GM18861 (cell line): ENCODE measurements around the gene CAMK2A.

ENCODE experiments used
- ATAC-seq: cut with Tn5 transposase; IDR thresholded peaks from one replicate; pipeline ENCODE4 v1.9.1; 2021; ENCODE audit not compliant: unreplicated experiment

The CAMK2A gene

DNA sequence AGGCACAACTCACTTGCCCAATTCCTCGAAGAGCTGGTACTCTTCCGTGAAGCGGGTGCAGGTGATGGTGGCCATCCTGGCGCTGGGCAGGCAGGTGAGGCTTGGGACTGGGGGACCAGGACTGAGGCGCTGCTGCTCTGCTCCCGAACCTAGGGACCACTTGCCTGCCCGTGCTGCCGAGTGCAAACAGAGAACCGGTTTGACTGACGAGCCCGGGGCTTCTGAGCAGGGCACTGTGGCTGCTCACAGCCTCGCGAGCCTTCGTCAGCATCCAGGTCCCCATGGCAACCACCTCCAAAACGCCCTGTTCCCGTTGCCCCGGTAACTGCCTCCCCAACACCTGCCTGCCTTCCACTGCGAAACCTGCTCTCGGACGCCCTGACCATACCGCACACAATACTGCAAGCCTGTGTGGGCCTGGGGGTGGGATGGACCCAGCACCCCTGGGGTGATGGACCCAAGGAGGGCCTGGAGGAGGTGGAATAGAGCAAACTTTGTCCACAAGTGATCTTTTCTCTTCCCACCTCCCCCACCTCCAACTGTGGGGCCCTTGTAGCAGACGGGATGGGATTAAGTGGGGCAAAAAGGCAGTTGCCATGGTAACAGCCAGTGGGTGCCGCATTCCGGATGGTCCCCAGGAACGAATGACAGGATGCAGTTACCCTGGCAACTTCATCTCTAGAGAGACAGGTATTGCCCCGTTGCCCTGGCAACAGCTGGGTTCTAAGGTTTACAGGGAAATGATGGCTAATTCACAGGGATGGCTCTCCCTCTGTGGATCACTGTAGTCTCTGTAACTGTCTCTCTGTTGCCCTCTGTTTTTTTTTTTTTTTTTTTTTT lies at the start of gene CAMK2A:
CAMK2A (minus strand) TSS at position 223 of the 840 bp plus-strand sequence; CDS start at position 75, 148 bp downstream.
- no peak for ATAC-seq

DNA sequence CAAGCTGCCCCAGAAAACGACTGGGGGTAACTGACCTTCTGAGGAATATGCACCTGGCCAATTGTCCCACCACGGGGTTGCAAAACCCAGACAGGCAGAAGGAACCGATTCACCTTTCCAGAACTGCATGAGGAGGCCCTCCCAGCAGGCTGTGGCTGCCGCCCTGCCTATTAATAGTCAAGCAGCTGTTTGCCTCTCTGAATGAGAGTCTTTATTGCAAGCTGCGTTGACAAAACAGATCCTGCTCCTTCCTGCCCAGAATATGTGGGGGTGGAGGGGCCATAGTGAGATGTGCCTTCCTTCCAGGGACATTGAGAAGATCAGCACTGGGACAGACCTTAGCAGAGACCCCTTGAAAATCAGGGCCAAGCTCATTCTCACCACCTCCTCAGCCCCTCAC lies 49.6 kb upstream of the CAMK2A start:
- no peak for ATAC-seq

DNA sequence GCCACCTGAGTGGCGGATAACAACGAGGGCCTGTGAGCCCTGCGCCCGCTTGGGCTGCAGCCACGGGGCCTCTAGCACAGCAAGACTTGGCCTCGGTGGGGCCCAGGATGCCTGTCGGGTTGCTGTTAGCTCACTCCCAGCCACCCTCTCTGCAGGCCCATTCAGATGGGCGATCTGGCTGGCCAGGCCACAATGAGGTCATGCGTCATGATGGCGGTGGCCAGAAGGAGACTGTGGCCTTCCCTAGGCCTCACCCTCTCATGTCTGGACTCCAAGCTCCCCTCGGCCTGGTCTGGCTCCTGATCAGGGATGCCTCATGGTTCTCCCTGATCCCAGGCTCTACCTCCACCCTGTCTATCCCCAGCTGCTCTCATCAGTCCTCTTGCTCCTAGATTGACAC lies 49.0 kb upstream of the CAMK2A start:
- no peak for ATAC-seq

DNA sequence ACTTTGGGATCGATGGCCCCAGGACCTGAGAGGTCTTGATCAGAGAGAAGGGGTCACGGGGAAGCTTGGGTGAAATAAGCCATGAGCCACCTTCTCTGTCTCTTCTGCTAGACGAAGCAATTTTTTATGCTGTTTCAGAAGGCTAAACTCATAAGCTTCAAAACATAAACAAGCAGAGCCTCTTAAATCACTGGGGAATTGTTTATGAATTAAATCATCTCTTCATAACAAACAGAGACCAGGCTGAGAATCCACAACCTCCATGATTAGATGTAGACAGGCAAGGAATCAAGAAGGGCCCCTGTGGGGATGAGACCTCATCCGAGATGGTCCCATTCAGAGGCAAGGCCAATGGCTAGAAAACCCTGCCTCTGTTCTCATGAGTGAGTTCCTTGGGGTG lies 46.2 kb upstream of the CAMK2A start:
- no peak for ATAC-seq

DNA sequence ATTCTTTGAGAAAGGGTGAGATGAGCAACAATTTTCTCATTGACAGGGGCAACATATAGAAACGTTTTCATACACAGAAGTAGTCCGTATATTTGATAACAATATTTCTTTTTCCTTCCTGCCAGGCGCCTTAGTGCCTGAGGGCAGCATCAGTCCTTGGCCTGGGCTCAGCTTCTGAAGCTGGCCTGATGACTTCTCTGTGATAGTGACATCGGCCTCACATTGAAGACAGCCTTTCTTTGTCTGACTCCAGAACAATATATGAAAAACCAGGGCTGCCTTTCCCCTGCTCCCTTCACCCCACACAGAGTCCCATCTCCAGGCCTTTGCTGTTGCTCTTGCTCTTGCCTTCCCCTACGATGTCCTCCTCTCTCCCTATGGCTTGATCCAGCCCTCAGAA lies 43.8 kb upstream of the CAMK2A start:
- ATAC-seq: no peak

DNA sequence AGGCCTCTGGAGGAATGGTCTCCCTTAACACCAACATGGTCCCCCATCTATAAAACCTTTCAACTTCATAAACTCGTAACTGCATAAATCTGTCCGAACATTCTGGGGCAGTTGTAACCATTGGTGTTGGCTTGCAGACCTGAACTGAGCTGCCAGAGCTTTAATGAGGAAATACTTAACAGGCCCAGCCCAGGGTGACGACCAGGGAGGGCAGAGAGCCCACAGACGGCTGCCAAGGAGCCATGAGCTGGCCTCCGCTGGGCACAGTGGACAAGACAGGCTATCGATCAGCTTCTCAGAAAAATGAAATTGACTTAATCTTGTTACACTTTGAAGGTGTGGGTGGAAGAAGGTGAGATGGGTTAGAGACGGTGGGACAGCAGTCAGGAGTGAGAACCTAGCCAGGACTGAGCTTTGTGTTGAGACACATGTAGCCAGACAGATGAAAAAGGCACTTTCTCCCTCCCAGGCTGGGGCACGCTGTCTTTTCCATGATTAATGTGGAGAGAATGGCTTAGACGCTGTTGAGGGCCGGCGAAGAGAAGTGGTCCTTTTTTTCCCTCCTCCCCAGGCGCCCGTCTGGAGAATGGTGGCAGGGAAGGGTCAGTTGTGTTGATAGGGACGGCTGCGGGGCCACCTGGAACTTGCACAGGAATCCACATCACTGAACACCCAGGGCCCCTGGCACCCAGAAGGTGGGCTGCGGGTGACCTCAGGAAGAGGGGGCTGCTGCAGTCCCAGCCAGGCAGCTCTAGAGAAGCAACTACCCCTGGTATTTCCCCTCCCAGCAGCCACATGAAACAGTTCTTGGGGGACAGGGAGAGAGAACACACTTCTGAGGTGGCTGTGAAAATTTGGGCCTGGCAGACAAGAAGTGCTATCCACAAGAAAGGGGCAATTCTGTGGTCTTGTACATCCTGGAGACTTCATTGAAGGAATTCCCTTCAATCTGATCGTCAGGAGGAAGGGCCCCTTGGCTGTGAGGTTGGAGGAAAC lies 40.6 kb upstream of the CAMK2A start:
- no peak for ATAC-seq

DNA sequence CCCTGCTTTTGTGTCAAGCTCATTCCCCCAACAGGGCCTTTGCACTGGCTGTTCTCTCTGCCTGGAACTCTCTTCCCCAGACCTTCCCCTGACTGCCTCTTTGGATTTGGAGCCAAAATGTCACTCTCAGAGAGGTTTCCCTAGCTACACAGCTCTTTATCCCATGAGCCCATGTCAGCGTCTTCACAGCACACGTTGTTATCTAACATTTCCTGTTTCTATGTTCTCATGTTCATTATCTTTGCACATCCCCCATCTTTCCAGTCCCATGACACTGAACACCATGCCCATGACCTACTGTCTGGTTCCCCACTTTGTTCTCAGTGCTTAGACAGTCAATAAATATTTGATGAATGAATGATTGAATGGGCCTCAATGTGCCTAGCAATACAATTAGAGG lies 39.5 kb upstream of the CAMK2A start:
- no peak for ATAC-seq

DNA sequence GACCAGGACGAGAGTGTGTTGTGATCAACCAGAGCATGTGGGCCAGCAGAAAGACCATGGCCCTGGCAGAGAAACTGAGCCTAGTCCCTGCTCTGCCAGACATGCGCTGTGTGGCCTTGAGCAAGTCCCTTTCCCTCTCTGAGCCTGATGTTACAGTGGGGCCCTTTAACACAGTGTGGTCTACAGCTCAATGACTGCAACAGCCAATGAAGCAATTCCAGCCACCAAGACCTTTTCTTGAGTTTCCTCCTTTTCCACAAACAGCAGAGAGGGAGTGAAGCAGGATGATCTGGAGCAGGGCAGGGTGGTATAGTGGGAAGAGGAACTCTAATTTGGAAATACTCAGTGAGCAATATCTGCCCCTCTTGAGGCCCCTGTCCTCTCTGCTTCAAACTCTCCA lies 38.9 kb upstream of the CAMK2A start:
- ATAC-seq: no peak

DNA sequence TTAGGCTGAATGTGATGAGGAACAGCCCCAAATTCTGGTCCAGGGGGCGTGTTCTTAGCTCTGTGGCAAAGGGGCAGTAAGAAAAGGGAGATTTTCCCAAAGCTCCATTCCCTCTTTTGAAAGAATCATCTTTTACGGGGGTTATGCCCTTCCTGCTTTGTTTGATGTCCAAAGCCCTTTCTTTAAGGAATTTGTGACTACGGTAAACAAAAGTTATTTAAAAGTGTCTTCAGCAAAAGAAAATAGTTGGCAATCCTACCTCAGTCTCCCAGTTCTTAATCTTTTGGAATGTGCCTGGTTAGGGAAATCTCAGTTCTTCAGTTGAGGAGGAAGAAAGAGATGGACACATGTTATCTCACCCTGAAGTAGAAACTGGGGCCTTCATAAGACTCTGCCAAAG lies 37.6 kb upstream of the CAMK2A start:
- ATAC-seq: no peak

DNA sequence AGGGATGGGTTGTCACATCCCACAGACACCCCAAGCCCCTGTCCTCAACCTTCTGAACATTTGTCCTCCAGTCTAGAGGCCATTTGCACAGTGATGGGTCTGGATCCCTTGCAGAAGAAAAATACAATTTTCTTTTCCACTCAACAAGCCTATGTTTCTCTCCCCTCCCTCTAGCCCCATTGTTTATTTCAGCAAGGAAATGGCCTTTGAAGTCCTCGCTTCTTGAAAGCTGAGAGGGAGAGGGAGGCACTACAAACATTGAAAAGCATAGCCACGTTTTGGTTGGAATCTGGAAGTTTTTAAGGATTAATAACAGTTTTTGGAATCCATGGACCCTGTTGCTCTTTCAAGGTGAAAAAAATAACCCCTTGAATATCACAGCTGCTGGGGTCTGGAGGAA lies 37.1 kb upstream of the CAMK2A start:
- no peak for ATAC-seq

DNA sequence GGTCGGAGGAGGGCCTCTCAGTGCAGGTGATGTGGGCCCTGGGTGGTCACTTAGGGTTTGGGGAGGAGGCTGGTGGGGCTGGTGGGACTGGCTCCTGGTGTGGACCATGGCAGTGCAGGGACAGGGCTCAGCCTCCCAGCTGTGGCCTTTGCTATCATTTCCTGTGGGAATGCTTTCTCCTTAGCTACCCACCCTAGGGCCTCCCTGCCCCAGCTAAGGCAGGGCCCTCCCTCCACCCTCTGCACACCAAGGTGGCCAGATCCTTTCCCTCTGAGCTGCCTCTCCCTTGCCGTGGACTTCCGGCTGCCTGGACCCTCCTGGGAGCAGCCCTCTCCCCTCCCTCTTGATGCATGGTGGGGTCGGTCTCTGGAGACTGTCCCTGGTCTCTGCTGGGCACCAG lies 35.9 kb upstream of the CAMK2A start:
- no peak for ATAC-seq

DNA sequence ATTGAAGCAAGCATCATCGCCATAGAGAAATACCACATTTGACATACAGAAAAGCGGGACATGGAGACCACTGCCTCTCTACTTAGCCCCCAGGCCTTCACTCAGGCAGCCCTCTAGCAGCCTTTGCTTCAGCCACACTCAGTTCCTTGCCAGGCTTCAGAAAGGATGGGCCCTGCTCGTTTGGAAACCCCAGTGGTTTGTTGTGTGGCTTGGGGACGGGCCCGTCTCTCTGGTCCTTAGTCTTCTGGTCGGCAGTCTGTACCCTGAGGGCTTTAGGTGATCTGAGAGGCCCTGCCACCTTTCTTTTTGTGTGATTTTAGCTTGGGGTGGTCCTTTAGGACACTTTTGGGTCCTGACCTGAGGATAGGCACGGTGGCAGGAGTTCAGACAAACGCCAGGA lies 34.2 kb upstream of the CAMK2A start:
- no peak for ATAC-seq

DNA sequence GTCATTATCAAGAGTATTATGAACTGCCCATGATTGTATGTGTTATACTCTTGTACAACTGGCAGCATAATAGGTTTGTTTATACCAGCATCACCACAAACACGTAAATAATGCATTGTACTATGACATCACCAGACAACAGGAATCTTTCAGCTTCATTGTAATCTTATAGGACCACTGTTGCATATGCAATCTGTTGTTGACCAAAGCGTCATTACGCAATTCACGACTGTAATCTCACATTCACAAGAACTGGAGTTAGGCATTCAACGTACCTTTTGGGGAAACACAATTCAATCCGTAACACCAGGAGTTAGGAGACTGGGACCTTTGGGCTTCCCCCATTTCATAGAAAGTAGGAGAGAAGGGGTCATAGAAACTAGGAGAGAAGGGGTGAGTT lies 33.5 kb upstream of the CAMK2A start:
- no peak for ATAC-seq

DNA sequence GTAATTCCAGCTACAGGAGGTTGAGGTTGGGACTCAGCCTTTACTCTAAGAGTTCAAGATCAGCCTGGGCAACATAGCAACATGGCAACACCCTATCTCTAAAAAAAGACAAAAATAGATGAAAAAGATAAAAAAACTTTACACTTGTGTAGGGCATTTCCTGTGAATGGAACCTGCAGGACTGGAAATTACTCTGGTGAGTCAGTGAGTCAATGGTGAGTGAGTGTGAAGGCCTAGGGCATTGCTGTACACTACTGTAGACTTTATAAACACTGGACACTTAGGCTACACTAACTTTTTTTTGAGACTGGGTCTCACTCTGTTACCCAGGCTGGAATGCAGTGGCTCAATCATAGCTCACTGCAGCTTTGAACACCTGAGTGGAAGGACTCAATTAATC lies 32.6 kb upstream of the CAMK2A start:
- no peak for ATAC-seq

DNA sequence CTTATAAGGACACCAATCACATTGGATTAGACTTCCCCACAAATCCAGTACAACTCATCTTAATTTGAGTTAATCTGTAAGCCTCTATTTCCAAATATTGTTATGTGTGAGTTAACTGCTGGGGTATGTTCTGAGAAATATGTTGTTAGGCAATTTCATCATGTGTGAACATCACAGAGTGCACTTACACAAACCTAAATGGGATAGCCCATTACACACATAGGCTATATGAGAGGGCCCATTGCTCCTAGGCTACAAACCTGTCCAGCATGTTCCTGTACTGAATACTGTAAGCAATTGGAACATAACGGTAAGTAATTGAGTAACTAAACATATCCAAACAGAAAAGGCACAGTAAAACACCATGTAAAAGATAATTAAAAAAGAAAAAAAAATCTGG lies 32.2 kb upstream of the CAMK2A start:
- no peak for ATAC-seq

DNA sequence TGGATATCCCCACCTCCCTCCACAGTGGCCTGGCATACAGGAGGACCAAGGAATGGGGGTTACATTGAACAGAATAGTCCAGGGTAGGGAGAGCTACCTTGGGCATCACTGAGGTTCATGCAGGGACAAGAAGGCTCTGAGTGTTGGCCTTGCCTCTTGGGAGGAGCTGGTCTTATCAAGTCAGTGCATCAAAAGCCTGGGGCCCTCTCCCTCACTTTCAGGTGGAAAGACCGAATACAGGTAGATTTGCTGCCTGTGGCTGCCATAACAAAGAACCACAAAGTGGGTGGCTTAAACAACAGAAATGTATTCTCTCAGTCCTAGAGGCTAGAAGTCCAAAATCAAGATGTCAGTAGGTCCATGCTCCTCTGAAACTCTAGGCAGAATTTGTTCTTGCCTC lies 31.6 kb upstream of the CAMK2A start:
- no peak for ATAC-seq

DNA sequence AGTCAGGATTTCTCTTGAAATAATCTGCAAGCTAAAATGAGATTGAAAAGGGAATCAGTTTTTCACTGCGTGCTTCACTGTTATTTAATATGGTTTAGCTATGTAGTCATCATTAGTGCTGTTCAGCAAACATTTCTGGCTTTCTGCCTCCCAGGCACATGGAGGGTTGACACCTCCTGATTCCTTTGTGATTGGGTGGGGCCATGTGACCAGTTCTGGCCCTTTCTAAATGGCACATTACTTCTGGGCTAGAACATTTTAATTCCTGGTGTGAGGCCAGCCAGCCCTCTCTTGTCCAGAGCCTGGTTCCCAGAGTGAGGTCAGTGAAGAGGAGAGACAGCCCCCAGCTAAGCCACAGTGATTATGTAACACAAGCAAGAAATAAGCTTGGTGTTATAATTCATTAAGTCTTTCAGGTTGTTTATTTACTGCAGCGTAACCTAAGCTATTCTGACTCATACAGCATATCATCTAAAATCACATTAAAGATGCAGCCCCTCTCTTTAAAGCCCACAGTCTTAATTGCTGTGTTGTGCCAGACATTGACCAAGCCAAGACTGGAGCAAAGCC lies 30.6 kb upstream of the CAMK2A start:
- ATAC-seq: no peak

DNA sequence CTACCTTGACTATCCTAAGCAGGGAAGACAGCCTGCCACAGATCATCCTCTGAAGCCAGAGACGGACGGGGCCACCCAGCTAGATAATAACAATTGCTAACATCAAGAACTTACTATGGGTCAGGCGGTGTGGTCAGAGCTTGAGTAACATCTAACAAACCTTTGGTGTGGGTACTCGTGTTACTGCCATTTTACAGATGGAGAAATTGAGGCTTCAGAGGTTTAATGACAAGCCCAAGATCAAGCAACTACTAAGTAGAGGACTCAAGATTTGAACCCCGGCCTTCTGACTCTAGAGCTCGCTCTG lies 29.9 kb upstream of the CAMK2A start:
- ATAC-seq: no peak

DNA sequence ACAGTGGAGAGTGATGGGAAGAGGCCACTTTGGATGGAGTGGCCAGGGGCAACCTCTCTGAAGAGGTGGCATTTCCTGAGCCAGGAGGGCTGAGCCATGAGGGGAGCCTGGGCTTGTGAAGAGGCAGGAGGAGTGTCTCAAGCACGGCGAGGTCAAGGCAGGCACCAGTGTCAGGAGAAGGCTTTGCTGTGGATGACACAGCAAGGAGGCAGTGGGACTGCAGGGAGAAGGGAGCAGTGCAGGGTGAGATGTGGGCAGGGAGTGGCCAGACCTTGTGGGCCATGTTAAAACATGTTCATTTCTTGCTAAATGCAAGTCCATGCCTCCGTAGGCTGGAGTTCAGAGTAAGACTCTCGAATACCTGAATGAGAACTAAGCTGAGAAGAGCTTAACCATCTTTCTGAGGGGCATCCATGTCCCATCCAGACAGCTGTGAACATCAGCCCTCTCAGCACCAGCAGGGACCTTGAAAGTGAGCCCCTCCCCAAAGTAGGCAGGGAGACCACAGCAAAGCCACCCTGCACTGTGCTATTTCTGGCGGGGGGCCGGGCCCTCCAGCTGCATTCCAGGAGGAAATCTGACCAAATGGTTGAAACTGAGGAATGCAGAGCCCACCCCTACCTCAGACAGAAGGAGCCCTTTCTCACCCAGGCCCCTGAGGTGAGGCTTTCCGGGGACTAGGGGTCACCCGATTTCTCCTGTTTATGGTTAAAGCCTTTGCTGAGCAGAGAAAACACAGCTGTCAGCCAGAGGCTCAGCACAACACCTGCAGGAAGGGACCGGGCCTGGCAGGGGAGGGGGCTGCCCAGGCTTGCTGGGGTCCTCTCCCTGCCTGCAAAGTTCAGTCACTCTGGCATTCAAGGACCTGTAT lies 29.3 kb upstream of the CAMK2A start:
- no peak for ATAC-seq

DNA sequence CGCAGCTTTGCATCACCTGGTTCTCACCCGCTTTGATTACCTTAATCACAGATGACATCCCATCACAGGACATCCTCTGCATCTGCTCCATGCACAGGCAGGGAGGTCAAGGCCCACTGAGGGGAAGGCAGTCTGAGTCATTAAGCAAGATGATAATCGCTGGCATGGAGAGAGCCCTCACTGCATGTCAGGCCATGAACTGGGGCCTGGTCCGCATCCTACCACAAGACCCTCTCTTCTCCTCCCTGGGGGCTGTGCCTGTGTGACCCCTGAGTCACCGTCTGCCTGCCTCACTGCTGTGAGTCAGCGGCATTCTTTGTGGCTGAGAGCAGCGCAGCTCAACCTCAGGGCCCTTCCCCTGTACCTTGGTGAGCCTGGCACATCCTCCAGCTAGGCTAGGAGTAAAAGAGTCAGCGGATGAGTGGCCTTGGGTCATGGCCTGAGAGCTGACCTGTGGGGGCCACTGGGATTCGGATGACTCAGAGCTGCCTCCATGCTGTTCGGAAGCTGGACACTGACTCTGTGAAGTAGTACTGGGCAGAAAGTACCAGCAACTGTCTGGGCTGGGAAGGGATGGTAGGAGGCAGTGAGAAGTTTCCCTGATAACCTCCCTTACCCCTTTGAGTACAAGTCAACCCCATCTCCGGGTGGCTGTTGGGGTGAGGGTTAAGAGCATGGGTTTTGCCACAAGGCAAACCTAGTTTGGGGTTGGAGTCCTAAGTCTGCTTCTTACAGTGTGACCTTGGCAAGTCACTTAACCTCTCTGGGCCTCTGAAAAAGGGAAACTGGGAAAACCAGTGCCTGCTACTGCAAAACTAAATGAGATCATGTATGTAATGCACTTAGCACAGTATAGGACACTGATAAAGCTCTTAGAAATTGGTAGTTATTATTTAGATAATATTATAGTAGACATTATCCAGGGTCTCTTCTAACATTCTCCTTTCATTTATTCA lies 27.8 kb upstream of the CAMK2A start:
- ATAC-seq: no peak
